ENCODE measurements around the gene ELFN1. TPM values are rescaled to one million over a fixed set of nuclear protein-coding genes. Genes with fewer than 3 reads are reported as not detected.

The ELFN1 gene
- polyA plus RNA-seq (ENCODE audit: insufficient read length in 4 of 4) = 10 to 100 TPM; 11.9 to 19.6 (median 13.4) TPM

GRCh38 chr7:1669954-1670893 lies at the start of gene ELFN1:
Gene ELFN1 (plus strand): TSS chr7:1670277. CDS start chr7:1744597, 74,320 bp downstream.
- peak in 2 of 4 donors; percentile 61 to 71 for DNase-seq (ENCODE audit: low read depth in 4 of 4, low spot score in 3 of 4)

GRCh38 chr7:1620835-1621234 lies 49.2 kb upstream of the ELFN1 start:
- DNase-seq (ENCODE audit: low read depth in 4 of 4, low spot score in 3 of 4) = no peak

GRCh38 chr7:1621718-1622117 lies 48.4 kb upstream of the ELFN1 start:
- no peak for DNase-seq (ENCODE audit: low read depth in 4 of 4, low spot score in 3 of 4)

- DNase-seq (ENCODE audit: low read depth in 4 of 4, low spot score in 3 of 4) = no peak
Measured at GRCh38 chr7:1622441-1622840, 47.6 kb upstream of the ELFN1 start.

GRCh38 chr7:1623810-1624209 lies 46.3 kb upstream of the ELFN1 start:
- DNase-seq (ENCODE audit: low read depth in 4 of 4, low spot score in 3 of 4) = no peak

- DNase-seq (ENCODE audit: low read depth in 4 of 4, low spot score in 3 of 4) = no peak
Measured at GRCh38 chr7:1624999-1625927, 44.8 kb upstream of the ELFN1 start.

- DNase-seq (ENCODE audit: low read depth in 4 of 4, low spot score in 3 of 4) = no peak
Measured at GRCh38 chr7:1626769-1627168, 43.3 kb upstream of the ELFN1 start.

- no peak for DNase-seq (ENCODE audit: low read depth in 4 of 4, low spot score in 3 of 4)
Measured at GRCh38 chr7:1630700-1631336, 39.3 kb upstream of the ELFN1 start.

- DNase-seq (ENCODE audit: low read depth in 4 of 4, low spot score in 3 of 4) = no peak
Measured at GRCh38 chr7:1631678-1632077, 38.4 kb upstream of the ELFN1 start.

- no peak for DNase-seq (ENCODE audit: low read depth in 4 of 4, low spot score in 3 of 4)
Measured at GRCh38 chr7:1632506-1632905, 37.6 kb upstream of the ELFN1 start.

GRCh38 chr7:1632916-1633785 lies 36.9 kb upstream of the ELFN1 start:
- DNase-seq (ENCODE audit: low read depth in 4 of 4, low spot score in 3 of 4) = no peak

- DNase-seq (ENCODE audit: low read depth in 4 of 4, low spot score in 3 of 4) = no peak
Measured at GRCh38 chr7:1635401-1635800, 34.7 kb upstream of the ELFN1 start.

GRCh38 chr7:1637155-1637554 lies 32.9 kb upstream of the ELFN1 start:
- DNase-seq (ENCODE audit: low read depth in 4 of 4, low spot score in 3 of 4) = no peak

- DNase-seq (ENCODE audit: low read depth in 4 of 4, low spot score in 3 of 4) = peak in 3 of 4 donors; percentile 61 to 78 (median 73)
Measured at GRCh38 chr7:1638215-1638661, 31.8 kb upstream of the ELFN1 start.

GRCh38 chr7:1639071-1639470 lies 31.0 kb upstream of the ELFN1 start:
- DNase-seq (ENCODE audit: low read depth in 4 of 4, low spot score in 3 of 4) = no peak

- DNase-seq (ENCODE audit: low read depth in 4 of 4, low spot score in 3 of 4) = no peak
Measured at GRCh38 chr7:1639532-1640175, 30.4 kb upstream of the ELFN1 start.

- DNase-seq (ENCODE audit: low read depth in 4 of 4, low spot score in 3 of 4) = no peak
Measured at GRCh38 chr7:1640376-1641172, 29.5 kb upstream of the ELFN1 start.

GRCh38 chr7:1641173-1641572 lies 28.9 kb upstream of the ELFN1 start:
- no peak for DNase-seq (ENCODE audit: low read depth in 4 of 4, low spot score in 3 of 4)
